Transverse colon (tissue), 4 donors: ENCODE measurements around the gene FAH. TPM values are rescaled to one million over a fixed set of nuclear protein-coding genes. Genes with fewer than 3 reads are reported as not detected.

Experiments used
- DNase-seq: peaks from one replicate; pipeline ENCODE4 v3.0.0-alpha.2; 2019
- H3K27ac ChIP-seq, 4 donors: fragments of 200-600 bp; sonication (generic); 2 replicates each; pipeline ENCODE4 v1.5.1; 2016 to 2018; ENCODE audit warnings: inconsistent platforms in 4 of 4
- H3K27me3 ChIP-seq: fragments of 200-600 bp; sonication (generic); 2 replicates; pipeline ENCODE4 v1.5.1; 2017; ENCODE audit warnings: inconsistent platforms
- H3K36me3 ChIP-seq, 4 donors: fragments of 200-600 bp; sonication (generic); 2 replicates each; pipeline ENCODE4 v1.5.1; 2017 to 2019; ENCODE audit warnings: inconsistent platforms in 4 of 4
- H3K4me1 ChIP-seq, 4 donors: fragments of 200-600 bp; sonication (generic); 2 replicates each; pipeline ENCODE4 v1.5.1; 2017 to 2020; ENCODE audit warnings: inconsistent platforms in 4 of 4
- H3K4me3 ChIP-seq, 4 donors: fragments of 200-600 bp; sonication (generic); 1 replicate in 1 of 4; 2 replicates in 3 of 4; pipeline versions ENCODE4 v1.5.1 to v1.6.1; 2017 to 2019; ENCODE audit warnings: inconsistent platforms in 4 of 4
- H3K9me3 ChIP-seq, 2 donors: fragments of 200-600 bp; sonication (generic); 2 replicates each; pipeline ENCODE4 v1.5.1; 2017 to 2019; ENCODE audit warnings: inconsistent platforms in 2 of 2
- EP300 ChIP-seq: sonication (generic); formaldehyde crosslinking; IDR thresholded peaks from one replicate; pipeline ENCODE4 v1.6.1; 2017; ENCODE audit warnings: antibody characterized with exemption, low read depth
- POLR2A ChIP-seq: fragments of 450-650 bp; IDR thresholded peaks from one replicate; pipeline ENCODE4 v1.6.1; 2016; ENCODE audit warnings: antibody characterized with exemption, mild to moderate bottlenecking, moderate library complexity
- POLR2AphosphoS5 ChIP-seq, 3 donors: sonication (generic); formaldehyde crosslinking; IDR thresholded peaks; one replicate each; pipeline ENCODE4 v1.6.1; 2016; ENCODE audit warnings: antibody characterized with exemption in 3 of 3
- WGBS, 2 donors: methylation state at CpG; one replicate each; pipeline ENCODE4 v1.1.5; 2018; ENCODE audit warnings: low coverage in 1 of 2; 5-methylcytosine and 5-hydroxymethylcytosine counted together
- in situ Hi-C, 4 donors: fragments of 200-750 bp; cut with MboI; loops; one replicate each; pipeline versions ENCODE4 v1.15.0 to v1.15.1; 2017; ENCODE audit warnings: low sequenced_read_pairs in 3 of 4, low pct_ligation_motif_present in 1 of 4, low pct_unique_long_range_greater_than_20kb in 1 of 4
- intact Hi-C: fragments of 100-400 bp; cut with DNase I; formaldehyde crosslinking; loops from one replicate; pipeline ENCODE4 v1.15.1; 2023; ENCODE audit warnings: low total_unique reads
- total RNA-seq, 4 donors: library from RNA; depleted of rRNA; stranded (reverse); fragments of >200 nt; gene quantifications; one replicate each; pipeline ENCODE4 v1.1.0, GENCODE V29; 2016
- TF ChIP-seq, protein P1 (sequence below), 5 experiments: fragments of 200-600 bp in 3 of 5; fragments of 450-650 bp in 2 of 5; sonication (generic) in 3 of 5; IDR thresholded peaks; 1 replicate in 2 of 5; 2 replicates in 3 of 5; pipeline ENCODE4 v1.5.1; 2016 to 2017; ENCODE audit warnings: antibody characterized with exemption in 5 of 5, inconsistent platforms in 3 of 5, mild to moderate bottlenecking in 2 of 5, moderate library complexity in 1 of 5

The FAH gene
- total RNA-seq, 4 donors from 2014 or later: 5.6 to 10.6 (median 8.7) TPM

DNA sequence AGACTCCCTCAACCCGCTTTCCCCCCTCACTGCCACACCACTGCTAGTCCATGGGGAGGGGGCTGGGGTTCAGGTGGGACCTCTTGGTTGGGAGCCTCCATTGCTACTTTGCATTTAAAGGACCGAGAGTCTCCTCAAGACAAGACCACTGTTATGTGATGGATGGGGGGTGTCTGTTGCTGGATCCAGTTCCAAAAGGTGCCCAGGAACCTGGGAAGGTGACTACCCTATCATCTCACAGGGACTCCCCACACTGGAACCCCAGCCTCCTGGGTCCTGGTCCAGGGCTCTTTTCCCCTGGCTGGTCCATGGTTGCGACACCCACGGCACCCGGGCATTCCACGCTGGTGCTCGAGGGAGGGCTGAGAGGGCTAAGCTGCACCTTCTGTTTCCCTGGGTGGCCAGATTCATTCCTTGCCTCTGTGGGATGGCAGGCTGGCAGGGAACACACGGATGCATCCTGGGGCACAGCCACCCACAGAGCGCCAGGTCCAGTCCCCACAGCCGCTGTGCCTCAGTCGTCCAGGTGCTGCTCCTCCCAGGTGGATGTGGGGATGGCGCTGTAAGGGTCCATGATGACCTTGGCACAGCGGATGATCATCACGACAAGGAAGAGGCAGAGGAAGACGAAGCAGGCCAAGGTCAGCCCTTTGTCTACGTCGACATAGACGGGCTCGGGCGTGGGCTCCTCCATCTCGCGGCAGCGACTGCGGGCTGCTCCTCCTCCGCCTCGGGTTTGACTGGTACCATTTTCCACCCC lies 48.6 kb downstream of the FAH start:
- TF ChIP-seq, protein P1, sequence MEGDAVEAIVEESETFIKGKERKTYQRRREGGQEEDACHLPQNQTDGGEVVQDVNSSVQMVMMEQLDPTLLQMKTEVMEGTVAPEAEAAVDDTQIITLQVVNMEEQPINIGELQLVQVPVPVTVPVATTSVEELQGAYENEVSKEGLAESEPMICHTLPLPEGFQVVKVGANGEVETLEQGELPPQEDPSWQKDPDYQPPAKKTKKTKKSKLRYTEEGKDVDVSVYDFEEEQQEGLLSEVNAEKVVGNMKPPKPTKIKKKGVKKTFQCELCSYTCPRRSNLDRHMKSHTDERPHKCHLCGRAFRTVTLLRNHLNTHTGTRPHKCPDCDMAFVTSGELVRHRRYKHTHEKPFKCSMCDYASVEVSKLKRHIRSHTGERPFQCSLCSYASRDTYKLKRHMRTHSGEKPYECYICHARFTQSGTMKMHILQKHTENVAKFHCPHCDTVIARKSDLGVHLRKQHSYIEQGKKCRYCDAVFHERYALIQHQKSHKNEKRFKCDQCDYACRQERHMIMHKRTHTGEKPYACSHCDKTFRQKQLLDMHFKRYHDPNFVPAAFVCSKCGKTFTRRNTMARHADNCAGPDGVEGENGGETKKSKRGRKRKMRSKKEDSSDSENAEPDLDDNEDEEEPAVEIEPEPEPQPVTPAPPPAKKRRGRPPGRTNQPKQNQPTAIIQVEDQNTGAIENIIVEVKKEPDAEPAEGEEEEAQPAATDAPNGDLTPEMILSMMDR (IDR thresholded peaks at IDR 0.05): no peak
- TF ChIP-seq EP300: no peak
- TF ChIP-seq POLR2AphosphoS5 (IDR thresholded peaks at IDR 0.05): no peak
- no peak overlapping the region for H3K4me3 ChIP-seq
- no peaks in the 10 kb centered on the region for H3K4me1 ChIP-seq
- H3K9me3 ChIP-seq: no peaks in the 10 kb centered on the region
- 86 to 100% methylated on average over 1 to 26 of the region's 26 CpGs for WGBS, 2 donors
- H3K27ac ChIP-seq: no peak overlapping the region
- intact Hi-C loops: no loop called here
- DNase-seq: no peak
- in situ Hi-C loops: no loop called here
- peaks cover under 1% of the 10 kb centered on the region for H3K27me3 ChIP-seq
- no peaks in the 10 kb centered on the region for H3K36me3 ChIP-seq

DNA sequence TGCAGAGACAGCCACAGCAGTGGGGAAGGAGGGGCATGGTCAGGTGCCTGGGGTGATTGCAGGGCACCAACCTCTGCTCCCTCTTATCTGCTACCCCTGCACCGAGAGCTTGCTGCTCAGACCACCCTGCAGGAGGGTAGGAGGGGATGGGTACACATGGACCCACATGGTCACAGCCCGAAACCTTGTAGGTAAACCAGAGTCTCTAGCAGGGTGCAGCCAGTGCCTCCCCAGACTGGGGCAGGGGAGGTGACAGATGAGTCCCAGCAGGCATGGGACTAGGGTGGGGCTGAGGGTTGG lies 49.2 kb downstream of the FAH start:
- Histone ChIP-seq H3K27me3 (peaks cover 6% of the 10 kb centered on the region), H3K4me3 (no peak overlapping the region), H3K4me1 (no peaks in the 10 kb centered on the region), H3K27ac (no peak overlapping the region), H3K36me3 (no peaks in the 10 kb centered on the region), H3K9me3 (no peaks in the 10 kb centered on the region)
- WGBS, 2 donors: 80% methylated on average over 1 of the region's 2 CpGs; no CpG with 5 or more reads in 1 of the 2 donors
- intact Hi-C loops: no loop called here
- in situ Hi-C loops: no loop called here
- no peak for DNase-seq
- no peak for TF ChIP-seq EP300
- no peak for TF ChIP-seq POLR2AphosphoS5 (IDR thresholded peaks at IDR 0.05)
- TF ChIP-seq, protein P1 (IDR thresholded peaks at IDR 0.05): no peak
- TF ChIP-seq POLR2A: no peak

DNA sequence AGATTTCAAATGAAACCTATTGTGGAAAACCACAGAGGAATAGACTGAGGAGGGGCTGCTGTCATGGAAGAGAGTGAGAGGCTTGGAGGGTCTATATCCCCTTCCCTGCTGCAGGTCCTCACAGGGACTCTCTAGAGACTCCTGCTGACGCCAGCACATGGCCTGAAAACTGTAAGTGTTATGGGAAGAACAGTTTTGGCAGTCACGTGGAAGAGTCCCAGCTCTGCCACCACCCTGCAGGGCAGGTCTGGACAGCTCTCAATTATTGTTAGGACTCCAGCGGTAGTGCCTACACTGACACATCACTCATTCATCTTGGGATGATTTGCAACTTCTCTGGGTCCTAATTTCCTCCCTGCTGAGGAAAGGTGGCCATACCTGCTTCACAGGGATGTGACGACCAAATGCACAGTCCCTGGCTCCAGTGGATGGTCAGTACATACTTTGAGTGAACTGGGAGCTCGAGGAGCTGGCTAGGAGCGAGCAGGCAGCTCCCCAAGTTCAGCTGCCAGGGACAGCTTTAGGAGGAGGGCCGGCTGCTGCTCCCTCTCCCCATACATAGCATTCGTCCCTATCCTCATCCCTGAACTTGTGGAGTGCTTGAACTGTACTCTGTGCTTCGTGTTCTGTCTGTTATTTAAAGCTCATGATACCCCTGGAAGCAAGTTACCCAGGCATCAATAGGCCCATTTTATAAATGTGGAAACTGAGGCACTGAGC lies 50.0 kb downstream of the FAH start:
- TF ChIP-seq POLR2A: no peak
- TF ChIP-seq POLR2AphosphoS5 (IDR thresholded peaks at IDR 0.05): no peak
- TF ChIP-seq EP300: no peak
- TF ChIP-seq, protein P1 (IDR thresholded peaks at IDR 0.05): no peak
- Histone ChIP-seq H3K36me3 (no peaks in the 10 kb centered on the region), H3K4me3 (no peak overlapping the region), H3K27ac (no peak overlapping the region), H3K27me3 (peaks cover 14% of the 10 kb centered on the region), H3K4me1 (no peaks in the 10 kb centered on the region), H3K9me3 (no peaks in the 10 kb centered on the region)
- 50 to 55% methylated on average over 1 to 9 of the region's 9 CpGs for WGBS, 2 donors
- intact Hi-C loops (no loop called here), in situ Hi-C loops (no loop called here)
- no peak for DNase-seq

DNA sequence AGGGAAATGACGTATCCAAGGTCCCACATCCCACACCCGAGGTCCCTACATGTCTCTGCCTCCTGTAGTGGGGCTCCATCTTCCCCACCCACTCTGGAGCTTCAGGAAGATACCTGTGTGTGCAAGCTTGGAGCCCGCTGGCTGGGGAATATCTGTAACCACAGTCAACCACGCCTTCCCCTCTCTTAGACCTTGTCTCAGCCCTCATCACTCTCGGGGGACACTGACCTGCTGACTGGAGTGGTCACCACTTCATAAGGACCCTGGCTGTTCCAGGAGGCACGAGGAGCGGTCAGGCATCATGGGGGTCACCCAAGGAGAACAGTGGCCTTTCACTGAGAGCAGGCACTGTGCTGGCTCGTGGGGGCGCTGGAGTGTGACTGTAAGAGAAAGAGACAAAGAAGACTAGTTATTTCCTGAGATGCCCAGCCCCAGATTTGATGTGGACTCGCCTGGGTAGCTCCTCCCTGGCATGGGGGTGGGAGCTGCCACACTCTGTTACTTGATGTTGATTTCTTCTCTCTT lies 50.6 kb downstream of the FAH start:
- H3K4me3 ChIP-seq: no peak overlapping the region
- no peaks in the 10 kb centered on the region for H3K36me3 ChIP-seq
- H3K4me1 ChIP-seq: no peaks in the 10 kb centered on the region
- no peak overlapping the region for H3K27ac ChIP-seq
- TF ChIP-seq, protein P1 (IDR thresholded peaks at IDR 0.05): no peak
- peaks cover 17% of the 10 kb centered on the region for H3K27me3 ChIP-seq
- no peak for DNase-seq
- 73% methylated on average over 10 of the region's 10 CpGs; no CpG with 5 or more reads in 1 of the 2 donors for WGBS, 2 donors
- in situ Hi-C loops: no loop called here
- intact Hi-C loops: no loop called here
- H3K9me3 ChIP-seq: no peaks in the 10 kb centered on the region
